ENCODE results near the gene MTURN. TPM values are rescaled to one million over a fixed set of nuclear protein-coding genes. Genes with fewer than 3 reads are reported as not detected.

MTURN gene
- total and polyA plus RNA-seq, 10 of the 15 experiments (the other 5 are each of a cell fraction or from before 2014, with no cell fraction given): 0.52 to 5.0 (median 3.3) TPM

DNA sequence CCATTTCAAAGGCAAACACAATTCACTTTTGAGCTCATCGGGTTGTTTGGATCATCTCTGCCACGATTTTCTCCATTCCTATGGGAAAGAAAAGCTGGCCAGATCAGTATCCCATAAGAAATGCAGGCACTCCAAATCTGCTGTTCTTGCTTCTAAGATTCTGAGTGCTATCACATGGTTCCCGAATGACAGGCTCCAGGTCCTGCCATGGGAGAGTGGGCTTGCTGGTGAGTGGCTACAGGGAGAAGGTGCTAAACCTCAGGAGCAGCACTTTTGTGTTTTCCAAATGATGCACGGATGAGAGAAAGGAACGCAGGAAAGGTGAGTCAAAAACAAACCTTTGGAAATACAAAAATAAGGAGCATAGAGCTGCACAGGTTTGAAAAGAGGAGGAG lies 32.1 kb downstream of the MTURN start (continued):
- TF ChIP-seq, protein P1, sequence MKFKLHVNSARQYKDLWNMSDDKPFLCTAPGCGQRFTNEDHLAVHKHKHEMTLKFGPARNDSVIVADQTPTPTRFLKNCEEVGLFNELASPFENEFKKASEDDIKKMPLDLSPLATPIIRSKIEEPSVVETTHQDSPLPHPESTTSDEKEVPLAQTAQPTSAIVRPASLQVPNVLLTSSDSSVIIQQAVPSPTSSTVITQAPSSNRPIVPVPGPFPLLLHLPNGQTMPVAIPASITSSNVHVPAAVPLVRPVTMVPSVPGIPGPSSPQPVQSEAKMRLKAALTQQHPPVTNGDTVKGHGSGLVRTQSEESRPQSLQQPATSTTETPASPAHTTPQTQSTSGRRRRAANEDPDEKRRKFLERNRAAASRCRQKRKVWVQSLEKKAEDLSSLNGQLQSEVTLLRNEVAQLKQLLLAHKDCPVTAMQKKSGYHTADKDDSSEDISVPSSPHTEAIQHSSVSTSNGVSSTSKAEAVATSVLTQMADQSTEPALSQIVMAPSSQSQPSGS (IDR thresholded peaks at IDR 0.05; ENCODE audit: low read length): no peak
- TF ChIP-seq CHD1 (IDR thresholded peaks at IDR 0.05; ENCODE audit: low read depth, low read length): no peak
- TF ChIP-seq PAX5 (IDR thresholded peaks at IDR 0.05; ENCODE audit: borderline replicate concordance, low read depth, low read length): no peak
- TF ChIP-seq ZBTB40 (IDR thresholded peaks at IDR 0.05; ENCODE audit: borderline replicate concordance): no peak
- TF ChIP-seq ZNF207 (IDR thresholded peaks at IDR 0.05; ENCODE audit: borderline replicate concordance): no peak

DNA sequence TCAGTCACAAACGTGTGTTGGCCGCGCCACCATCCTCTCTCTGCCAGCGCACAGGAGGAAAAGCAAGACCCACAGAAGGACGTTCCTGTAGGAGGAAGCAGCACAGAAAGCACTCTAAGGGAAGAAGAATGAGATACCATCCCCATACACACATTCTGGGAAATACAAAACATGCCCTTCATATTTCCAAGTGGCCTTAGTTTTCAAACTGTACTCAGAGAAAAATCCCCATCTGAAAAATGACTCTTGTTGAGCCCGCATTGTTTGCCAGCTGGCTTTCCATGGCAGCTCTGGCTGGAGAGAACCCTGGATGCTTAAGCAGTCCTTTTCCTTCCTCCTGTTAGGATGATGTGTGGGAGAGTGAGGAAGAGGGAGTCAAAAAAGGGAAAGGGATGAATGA lies 33.1 kb downstream of the MTURN start:
- BruUV-seq (replicated peaks): no TSS peak
- ChIA-PET RAD21 (ENCODE audit: unreplicated experiment) (interaction anchor here (4.4 kb wide), 1 partner anchor 107 kb away, joined by 42 read pairs; no protein-coding TSS in a partner anchor), CTCF (interaction anchor here (0.9 to 1.0 kb wide), 2 partner anchors 9 to 116 kb away, joined by 3 read pairs; no protein-coding TSS in a partner anchor), POLR2A (no interaction called here), SMC1A (ENCODE audit: uncharacterized antibody, unreplicated experiment) (interaction anchor here (1.2 to 9.4 kb wide), 5 partner anchors 11 to 243 kb away, joined by 3 to 74 read pairs (median 20); no protein-coding TSS in a partner anchor)
- TF ChIP-seq ZNF24 (IDR thresholded peaks at IDR 0.05) (no peak), WRNIP1 (IDR thresholded peaks at IDR 0.05; ENCODE audit: borderline replicate concordance, low read depth, low read length) (no peak), PAX8 (IDR thresholded peaks at IDR 0.05) (no peak), ATF7 (IDR thresholded peaks at IDR 0.05; ENCODE audit: low read depth) (no peak), FOXM1 (IDR thresholded peaks at IDR 0.05; ENCODE audit: low read depth, low read length) (no peak), BACH1 (IDR thresholded peaks at IDR 0.05; ENCODE audit: borderline replicate concordance) (no peak), SREBF1 (IDR thresholded peaks at IDR 0.05; ENCODE audit: low read length) (no peak), MAX (IDR thresholded peaks at IDR 0.05; ENCODE audit: low read depth, low read length) (no peak)
- TF ChIP-seq, protein P2, sequence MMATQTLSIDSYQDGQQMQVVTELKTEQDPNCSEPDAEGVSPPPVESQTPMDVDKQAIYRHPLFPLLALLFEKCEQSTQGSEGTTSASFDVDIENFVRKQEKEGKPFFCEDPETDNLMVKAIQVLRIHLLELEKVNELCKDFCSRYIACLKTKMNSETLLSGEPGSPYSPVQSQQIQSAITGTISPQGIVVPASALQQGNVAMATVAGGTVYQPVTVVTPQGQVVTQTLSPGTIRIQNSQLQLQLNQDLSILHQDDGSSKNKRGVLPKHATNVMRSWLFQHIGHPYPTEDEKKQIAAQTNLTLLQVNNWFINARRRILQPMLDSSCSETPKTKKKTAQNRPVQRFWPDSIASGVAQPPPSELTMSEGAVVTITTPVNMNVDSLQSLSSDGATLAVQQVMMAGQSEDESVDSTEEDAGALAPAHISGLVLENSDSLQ (IDR thresholded peaks at IDR 0.05): no peak
- no peak overlapping the region for H3K27ac ChIP-seq (ENCODE audit: control insufficient read depth, insufficient read depth)
- no peak overlapping the region for H3K4me3 ChIP-seq
- no peaks in the 10 kb centered on the region for H3K36me3 ChIP-seq (ENCODE audit: control insufficient read depth in 2 of 2, insufficient read depth in 2 of 2, low read length in 1 of 2)
- no peaks in the 10 kb centered on the region for H3K27me3 ChIP-seq (replicated peaks in 1 of 2; ENCODE audit: control insufficient read depth in 2 of 2, insufficient read depth in 2 of 2, low read length in 1 of 2)
- H2AFZ ChIP-seq (ENCODE audit: control insufficient read depth, low read depth, low read length): no peak overlapping the region
- no peaks in the 10 kb centered on the region for H3K9me3 ChIP-seq (replicated peaks; ENCODE audit: control insufficient read depth, insufficient read depth, low read length)
- intact Hi-C loops (cut with micrococcal nuclease; ENCODE audit: unreplicated experiment): no loop called here
- in situ Hi-C loops (cut with MboI): no loop called here
- no peak overlapping the region for H3K9ac ChIP-seq (ENCODE audit: control insufficient read depth, insufficient read depth, low read length)
- peaks cover 14% of the 10 kb centered on the region for H3K4me1 ChIP-seq (ENCODE audit: control insufficient read depth, insufficient read depth, low read length)
- H3K4me2 ChIP-seq (ENCODE audit: control insufficient read depth, insufficient read depth): no peak overlapping the region
- 73% methylated on average over 6 of the region's 6 CpGs for WGBS (ENCODE audit: insufficient coverage, insufficient replicate concordance, low lambda C conversion rate, missing lambda C conversion rate)
- no peaks in the 10 kb centered on the region for H4K20me1 ChIP-seq (ENCODE audit: control insufficient read depth, insufficient read depth)
- DNase-seq (ENCODE audit: low read depth, low spot score): no peak
- no peak for ATAC-seq
- no peaks in the 10 kb centered on the region for H3K79me2 ChIP-seq (ENCODE audit: control insufficient read depth, insufficient read depth, low read length)
- FAIRE-seq: no peak

All from GM12878 (cell line).